Vagina (tissue), 2 donors: ENCODE data around the gene ADPRHL1. TPM values are rescaled to one million over a fixed set of nuclear protein-coding genes. Genes with fewer than 3 reads are reported as not detected.

ENCODE experiments used
- DNase-seq, 2 donors: peaks; one replicate each; pipeline ENCODE4 v3.0.0-alpha.2; 2017; ENCODE audit errors: extremely low spot score in 2 of 2
- H3K27ac ChIP-seq: fragments of 200-600 bp; sonication (generic); one replicate; pipeline ENCODE4 v1.5.1; 2019
- H3K27me3 ChIP-seq: fragments of 200-600 bp; sonication (generic); one replicate; pipeline ENCODE4 v1.5.1; 2019
- H3K36me3 ChIP-seq, 2 donors: fragments of 200-600 bp; sonication (generic); one replicate each; pipeline ENCODE4 v1.5.1; 2017 to 2019
- H3K4me1 ChIP-seq: fragments of 200-600 bp; sonication (generic); one replicate; pipeline ENCODE4 v1.5.1; 2019
- H3K4me3 ChIP-seq, 2 donors: fragments of 200-600 bp; sonication (generic); 1 replicate in 1 of 2; 2 replicates in 1 of 2; pipeline ENCODE4 v1.5.1; 2016 to 2019
- H3K9me3 ChIP-seq: fragments of 200-600 bp; sonication (generic); one replicate; pipeline ENCODE4 v1.5.1; 2019
- POLR2A ChIP-seq, 2 donors: fragments of 450-650 bp; IDR thresholded peaks; one replicate each; pipeline ENCODE4 v1.6.1; 2017; ENCODE audit warnings: antibody characterized with exemption in 2 of 2, mild to moderate bottlenecking in 2 of 2, moderate library complexity in 2 of 2
- POLR2AphosphoS5 ChIP-seq, 2 donors: sonication (generic); formaldehyde crosslinking; IDR thresholded peaks; one replicate each; pipeline ENCODE4 v1.9.0; 2017; ENCODE audit warnings: antibody characterized with exemption in 2 of 2, mild to moderate bottlenecking in 2 of 2, low read depth in 1 of 2; ENCODE audit not compliant: insufficient read depth in 1 of 2
- intact Hi-C: fragments of 100-400 bp; cut with DNase I; formaldehyde crosslinking; loops from one replicate; pipeline ENCODE4 v1.15.1; 2023
- total RNA-seq: library from RNA; depleted of rRNA; stranded (reverse); fragments of >200 nt; gene quantifications from one replicate; pipeline ENCODE4 v1.2.3, GENCODE V29; 2016
- TF ChIP-seq, protein P1 (sequence below), 3 experiments: fragments of 450-650 bp in 2 of 3; fragments of 200-600 bp in 1 of 3; sonication (generic) in 1 of 3; IDR thresholded peaks; one replicate each; pipeline ENCODE4 v1.5.1; 2017 to 2019; ENCODE audit warnings: antibody characterized with exemption in 3 of 3, mild to moderate bottlenecking in 2 of 3, moderate library complexity in 2 of 3

ADPRHL1 gene
- total RNA-seq, 1 donor from 2014 or later = 1.7 TPM

DNA sequence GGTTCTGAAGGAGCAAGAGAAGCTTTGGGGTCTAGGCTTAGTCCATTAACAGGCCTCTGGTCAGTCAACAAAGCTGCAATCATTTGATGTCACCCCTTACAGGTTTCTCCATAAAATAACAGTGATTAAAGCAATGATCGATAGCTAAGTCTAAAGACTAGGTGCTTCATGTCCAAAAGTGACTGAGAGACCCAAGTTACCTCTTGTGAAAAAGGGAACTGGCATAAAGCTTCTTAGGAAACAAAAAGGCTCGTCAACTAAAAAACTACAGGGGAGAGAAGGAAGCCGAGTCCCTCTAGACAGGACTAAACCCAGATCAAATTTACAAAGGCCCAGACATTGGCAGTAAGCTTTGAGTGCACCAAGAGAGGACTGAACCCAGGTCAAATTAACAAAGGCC is 35.0 kb upstream of the ADPRHL1 start:
- Histone ChIP-seq H3K4me3 (no peak overlapping the region), H3K27me3 (no peaks in the 10 kb centered on the region), H3K9me3 (no peaks in the 10 kb centered on the region), H3K4me1 (peaks cover 48% of the 10 kb centered on the region), H3K36me3 (no peaks in the 10 kb centered on the region), H3K27ac (no peak overlapping the region)
- no peak for TF ChIP-seq POLR2AphosphoS5 (IDR thresholded peaks at IDR 0.05; ENCODE audit: insufficient read depth in 1 of 2, low read depth in 1 of 2)
- no peak for TF ChIP-seq POLR2A (IDR thresholded peaks at IDR 0.05)
- TF ChIP-seq, protein P1, sequence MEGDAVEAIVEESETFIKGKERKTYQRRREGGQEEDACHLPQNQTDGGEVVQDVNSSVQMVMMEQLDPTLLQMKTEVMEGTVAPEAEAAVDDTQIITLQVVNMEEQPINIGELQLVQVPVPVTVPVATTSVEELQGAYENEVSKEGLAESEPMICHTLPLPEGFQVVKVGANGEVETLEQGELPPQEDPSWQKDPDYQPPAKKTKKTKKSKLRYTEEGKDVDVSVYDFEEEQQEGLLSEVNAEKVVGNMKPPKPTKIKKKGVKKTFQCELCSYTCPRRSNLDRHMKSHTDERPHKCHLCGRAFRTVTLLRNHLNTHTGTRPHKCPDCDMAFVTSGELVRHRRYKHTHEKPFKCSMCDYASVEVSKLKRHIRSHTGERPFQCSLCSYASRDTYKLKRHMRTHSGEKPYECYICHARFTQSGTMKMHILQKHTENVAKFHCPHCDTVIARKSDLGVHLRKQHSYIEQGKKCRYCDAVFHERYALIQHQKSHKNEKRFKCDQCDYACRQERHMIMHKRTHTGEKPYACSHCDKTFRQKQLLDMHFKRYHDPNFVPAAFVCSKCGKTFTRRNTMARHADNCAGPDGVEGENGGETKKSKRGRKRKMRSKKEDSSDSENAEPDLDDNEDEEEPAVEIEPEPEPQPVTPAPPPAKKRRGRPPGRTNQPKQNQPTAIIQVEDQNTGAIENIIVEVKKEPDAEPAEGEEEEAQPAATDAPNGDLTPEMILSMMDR (IDR thresholded peaks at IDR 0.05) = no peak
- intact Hi-C loops = no loop called here
- no peak for DNase-seq

DNA sequence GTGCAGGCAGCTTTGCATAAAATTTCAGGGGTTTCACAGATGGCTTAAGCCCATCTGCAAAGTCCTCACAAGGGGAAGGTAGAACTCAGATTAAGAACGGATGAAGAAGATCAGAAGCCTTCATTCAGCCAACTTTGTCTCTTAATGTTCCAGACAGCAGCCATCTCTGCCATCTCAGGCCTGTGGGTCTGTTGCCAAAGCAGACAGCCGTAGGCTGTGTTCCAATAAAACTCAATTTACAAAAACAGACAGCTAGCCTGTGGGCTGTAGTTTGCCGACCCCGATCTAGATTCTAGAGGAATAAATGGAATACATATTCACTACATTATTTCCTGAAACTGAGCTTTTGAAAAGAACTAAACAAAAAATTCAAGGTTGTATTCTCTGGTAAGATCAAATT is 33.4 kb upstream of the ADPRHL1 start:
- Histone ChIP-seq H3K27ac (no peak overlapping the region), H3K4me1 (peaks cover 33% of the 10 kb centered on the region), H3K9me3 (no peaks in the 10 kb centered on the region), H3K27me3 (no peaks in the 10 kb centered on the region), H3K4me3 (no peak overlapping the region), H3K36me3 (no peaks in the 10 kb centered on the region)
- TF ChIP-seq, protein P1 (IDR thresholded peaks at IDR 0.05) = no peak
- TF ChIP-seq POLR2AphosphoS5 (IDR thresholded peaks at IDR 0.05; ENCODE audit: insufficient read depth in 1 of 2, low read depth in 1 of 2) = no peak
- TF ChIP-seq POLR2A (IDR thresholded peaks at IDR 0.05) = no peak
- DNase-seq = no peak
- intact Hi-C loops = no loop called here

GRCh38 chr13:113485545-113485944 is 32.3 kb upstream of the ADPRHL1 start:
- H3K27me3 ChIP-seq = no peaks in the 10 kb centered on the region

DNA sequence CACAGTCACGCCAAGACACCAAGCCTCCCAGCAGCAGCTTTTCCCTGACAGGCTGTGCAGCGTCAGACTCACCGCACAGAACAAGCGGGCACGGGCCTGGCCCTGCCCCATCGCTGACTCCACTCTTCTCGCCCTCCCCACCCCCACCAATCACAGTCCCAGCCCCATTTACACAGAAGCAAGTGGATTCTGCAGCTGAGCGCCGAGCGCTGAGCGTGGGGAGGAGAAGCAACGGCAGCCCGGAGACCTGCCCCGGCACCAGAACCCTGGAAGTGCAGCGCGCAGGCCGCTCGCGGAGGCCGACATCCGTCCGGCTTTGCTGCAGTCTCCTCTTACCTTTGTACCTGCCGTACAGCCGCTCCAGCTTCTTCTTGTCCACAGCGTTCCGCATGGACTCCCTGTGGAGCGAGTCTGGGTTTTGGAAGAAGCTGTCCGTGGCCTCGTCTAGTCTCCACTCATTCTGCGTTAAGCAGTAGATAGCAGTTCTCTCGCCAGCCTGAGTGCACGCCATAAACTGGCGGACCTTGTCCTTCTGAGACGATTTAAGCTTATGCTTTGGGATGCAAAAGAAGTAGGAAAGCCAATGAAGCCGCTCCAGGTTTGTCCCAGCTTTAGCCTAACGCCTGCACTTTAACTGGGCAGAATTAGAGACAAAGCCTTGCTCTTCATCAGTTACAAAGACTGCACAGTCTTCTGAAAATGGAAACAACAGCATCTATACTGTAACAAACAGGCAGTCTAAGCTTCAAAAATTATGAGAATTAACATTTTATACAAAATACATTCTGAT is 30.4 kb upstream of the ADPRHL1 start:
- TF ChIP-seq POLR2A (IDR thresholded peaks at IDR 0.05) (no peak), POLR2AphosphoS5 (IDR thresholded peaks at IDR 0.05; ENCODE audit: insufficient read depth in 1 of 2, low read depth in 1 of 2) (no peak)
- TF ChIP-seq, protein P1 (IDR thresholded peaks at IDR 0.05) = no peak
- Histone ChIP-seq H3K4me1 (peaks cover 14% of the 10 kb centered on the region), H3K27ac (no peak overlapping the region), H3K9me3 (no peaks in the 10 kb centered on the region), H3K27me3 (no peaks in the 10 kb centered on the region), H3K4me3 (no peak overlapping the region), H3K36me3 (peaks cover 0 to 8% of the 10 kb centered on the region in 2 donors)
- DNase-seq = no peak
- intact Hi-C loops = no loop called here

More at GRCh38 chr13:113485545-113485944, 32.3 kb upstream of the ADPRHL1 start:
- TF ChIP-seq POLR2AphosphoS5 (IDR thresholded peaks at IDR 0.05; ENCODE audit: insufficient read depth in 1 of 2, low read depth in 1 of 2) (no peak), POLR2A (IDR thresholded peaks at IDR 0.05) (no peak)
- TF ChIP-seq, protein P1 (IDR thresholded peaks at IDR 0.05) = no peak
- H3K36me3 ChIP-seq = no peaks in the 10 kb centered on the region
- DNase-seq = no peak
- H3K4me1 ChIP-seq = peaks cover 28% of the 10 kb centered on the region
- H3K9me3 ChIP-seq = no peaks in the 10 kb centered on the region
- H3K4me3 ChIP-seq = no peak overlapping the region
- intact Hi-C loops = no loop called here
- H3K27ac ChIP-seq = no peak overlapping the region

GRCh38 chr13:113483081-113483480 is 29.8 kb upstream of the ADPRHL1 start:
- DNase-seq = no peak
- no peaks in the 10 kb centered on the region for H3K9me3 ChIP-seq
- TF ChIP-seq, protein P1 (IDR thresholded peaks at IDR 0.05) = no peak
- TF ChIP-seq POLR2A (IDR thresholded peaks at IDR 0.05) (no peak), POLR2AphosphoS5 (IDR thresholded peaks at IDR 0.05; ENCODE audit: insufficient read depth in 1 of 2, low read depth in 1 of 2) (no peak)
- no peak overlapping the region for H3K4me3 ChIP-seq
- H3K27ac ChIP-seq = no peak overlapping the region
- H3K4me1 ChIP-seq = peaks cover 8% of the 10 kb centered on the region
- H3K36me3 ChIP-seq = peaks cover 0 to 13% of the 10 kb centered on the region in 2 donors
- intact Hi-C loops = no loop called here
- H3K27me3 ChIP-seq = no peaks in the 10 kb centered on the region
